SK-N-SH treated with all-trans-retinoic acid at 6 μM for 48 hours (cell line): ENCODE measurements around the gene BHMT2.

Experiments
- ATAC-seq: fragments of 200-7000 bp; cut with Tn5 transposase; 3 replicates; pipeline ENCODE4 v1.9.1; 2020; ENCODE audit warnings: mild to moderate bottlenecking, moderate library complexity
- BACH2 ChIP-seq: fragments of 250-450 bp; sonication (Bioruptor Pico); IDR thresholded peaks from 2 replicates; pipeline ENCODE4 v1.9.0; 2021; ENCODE audit warnings: mild to moderate bottlenecking, borderline replicate concordance
- CREB5 ChIP-seq: fragments of 250-450 bp; sonication (Bioruptor Pico); IDR thresholded peaks from 2 replicates; pipeline ENCODE4 v1.5.1; 2020; ENCODE audit warnings: low read depth, mild to moderate bottlenecking, moderate library complexity
- CSDC2 ChIP-seq: fragments of 250-450 bp; sonication (Bioruptor Pico); IDR thresholded peaks from 2 replicates; pipeline ENCODE4 v1.5.0; 2020; ENCODE audit warnings: mild to moderate bottlenecking, moderate library complexity
- CSRNP3 ChIP-seq: fragments of 250-450 bp; sonication (Bioruptor Pico); IDR thresholded peaks from 2 replicates; pipeline ENCODE4 v1.5.1; 2021; ENCODE audit warnings: mild to moderate bottlenecking, moderate library complexity
- ESRRG ChIP-seq: fragments of 250-450 bp; sonication (Bioruptor Pico); IDR thresholded peaks from 2 replicates; pipeline ENCODE4 v1.6.1; 2021; ENCODE audit warnings: mild to moderate bottlenecking
- GLIS3 ChIP-seq: fragments of 250-450 bp; sonication (Bioruptor Pico); IDR thresholded peaks from 2 replicates; pipeline ENCODE4 v1.5.0; 2020; ENCODE audit warnings: mild to moderate bottlenecking, moderate library complexity
- ISL1 ChIP-seq: fragments of 250-450 bp; sonication (Bioruptor Pico); IDR thresholded peaks from 2 replicates; pipeline ENCODE4 v2.1.2; 2022; ENCODE audit warnings: mild to moderate bottlenecking, moderate library complexity
- OSR1 ChIP-seq: fragments of 250-450 bp; sonication (Bioruptor Pico); IDR thresholded peaks from 2 replicates; pipeline ENCODE4 v1.8.0; 2022; ENCODE audit warnings: moderate library complexity, mild to moderate bottlenecking, inconsistent platforms
- POU6F1 ChIP-seq: fragments of 250-450 bp; sonication (Bioruptor Pico); IDR thresholded peaks from 2 replicates; pipeline ENCODE4 v1.8.0; 2021; ENCODE audit warnings: low read depth, mild to moderate bottlenecking, moderate library complexity, borderline replicate concordance
- PPARA ChIP-seq: fragments of 250-450 bp; sonication (Bioruptor Pico); IDR thresholded peaks from 2 replicates; pipeline ENCODE4 v1.5.0; 2020; ENCODE audit warnings: mild to moderate bottlenecking, borderline replicate concordance
- RARB ChIP-seq: fragments of 250-450 bp; sonication (Bioruptor Pico); IDR thresholded peaks from 2 replicates; pipeline ENCODE4 v1.8.0; 2021; ENCODE audit warnings: mild to moderate bottlenecking, moderate library complexity
- TCF4 ChIP-seq: fragments of 250-450 bp; sonication (Bioruptor Pico); IDR thresholded peaks from 2 replicates; pipeline ENCODE4 v1.8.0; 2021; ENCODE audit warnings: mild to moderate bottlenecking, moderate library complexity, borderline replicate concordance
- TOX ChIP-seq: fragments of 250-450 bp; sonication (Bioruptor Pico); IDR thresholded peaks from 2 replicates; pipeline ENCODE4 v1.8.0; 2021; ENCODE audit warnings: mild to moderate bottlenecking, moderate library complexity, borderline replicate concordance
- TSHZ2 ChIP-seq: fragments of 250-450 bp; sonication (Bioruptor Pico); IDR thresholded peaks from 2 replicates; pipeline ENCODE4 v1.5.0; 2020; ENCODE audit warnings: mild to moderate bottlenecking, moderate library complexity
- ZC3H10 ChIP-seq: fragments of 250-450 bp; sonication (Bioruptor Pico); IDR thresholded peaks from 2 replicates; pipeline ENCODE4 v1.5.1; 2021; ENCODE audit warnings: mild to moderate bottlenecking, moderate library complexity
- ZFP30 ChIP-seq: fragments of 450-650 bp; formaldehyde crosslinking; IDR thresholded peaks from 2 replicates; pipeline ENCODE4 v1.5.0; 2022; ENCODE audit warnings: mild to moderate bottlenecking, moderate library complexity
- ZNF70 ChIP-seq: fragments of 450-650 bp; formaldehyde crosslinking; IDR thresholded peaks from 2 replicates; pipeline ENCODE4 v1.5.0; 2020; ENCODE audit warnings: mild to moderate bottlenecking, moderate library complexity
- ZNF8 ChIP-seq: fragments of 450-650 bp; formaldehyde crosslinking; IDR thresholded peaks from 2 replicates; pipeline ENCODE4 v1.5.0; 2020; ENCODE audit warnings: mild to moderate bottlenecking, moderate library complexity

The BHMT2 gene

GRCh38 chr5:79030663-79031484 is 38.7 kb upstream of the BHMT2 start (continued):
- TF ChIP-seq CSDC2 (CRISPR knock-in tag) (no peak), ISL1 (CRISPR knock-in tag) (peak; percentile 85), ZNF70 (no peak), CREB5 (no peak), ZNF8 (CRISPR knock-in tag) (0 out of 2 replicates have a peak, but pooled peaks have one; percentile 37), ZC3H10 (no peak), OSR1 (CRISPR knock-in tag) (no peak), RARB (CRISPR knock-in tag) (no peak)

GRCh38 chr5:79031485-79031867 is 38.1 kb upstream of the BHMT2 start:
- peak; percentile 18; the same call in 2 of the 3 replicates for ATAC-seq
- TF ChIP-seq TSHZ2 (CRISPR knock-in tag) (no peak), BACH2 (CRISPR knock-in tag) (no peak), ZNF70 (no peak), POU6F1 (CRISPR knock-in tag) (no peak), TCF4 (CRISPR knock-in tag) (0 out of 2 replicates have a peak, but pooled peaks have one; percentile 1), ZFP30 (CRISPR knock-in tag) (no peak)

- no peak for ATAC-seq
These were observed 37.4 kb upstream of the BHMT2 start for GRCh38 chr5:79032031-79032695.

GRCh38 chr5:79032782-79033181 is 36.8 kb upstream of the BHMT2 start:
- ATAC-seq, result no peak
- TF ChIP-seq PPARA, result no peak
- no peak for TF ChIP-seq ZNF70
- TF ChIP-seq TOX (CRISPR knock-in tag), result no peak
- TF ChIP-seq ZC3H10, result no peak
- TF ChIP-seq GLIS3 (CRISPR knock-in tag), result no peak
- TF ChIP-seq ZFP30 (CRISPR knock-in tag), result no peak
- no peak for TF ChIP-seq POU6F1 (CRISPR knock-in tag)
- TF ChIP-seq OSR1 (CRISPR knock-in tag), result no peak
- no peak for TF ChIP-seq ESRRG (CRISPR knock-in tag)
- no peak for TF ChIP-seq CSRNP3
- TF ChIP-seq RARB (CRISPR knock-in tag), result no peak
- TF ChIP-seq TCF4 (CRISPR knock-in tag), result no peak

More at GRCh38 chr5:79032031-79032695, 37.4 kb upstream of the BHMT2 start:
- no peak for TF ChIP-seq ZC3H10
- TF ChIP-seq ESRRG (CRISPR knock-in tag), result no peak
- no peak for TF ChIP-seq PPARA
- TF ChIP-seq TSHZ2 (CRISPR knock-in tag), result no peak
- TF ChIP-seq, all 23 proteins: peak for 0
